GM18907 (cell line): ENCODE results near the gene IZUMO4.

Experiments
- ATAC-seq: cut with Tn5 transposase; IDR thresholded peaks from one replicate; pipeline ENCODE4 v1.9.1; 2021; ENCODE audit warnings: mild to moderate bottlenecking, moderate library complexity; ENCODE audit not compliant: unreplicated experiment

Gene IZUMO4

GRCh38 chr19:2058570-2059421 lies 37.9 kb upstream of the IZUMO4 start:
- no peak for ATAC-seq

- ATAC-seq, result no peak
These were observed 37.1 kb upstream of the IZUMO4 start for GRCh38 chr19:2059422-2060201.

GRCh38 chr19:2060884-2061494 lies 35.7 kb upstream of the IZUMO4 start:
- peak; percentile 27 for ATAC-seq

GRCh38 chr19:2061495-2062388 lies 35.0 kb upstream of the IZUMO4 start:
- peak; percentile 71 for ATAC-seq

GRCh38 chr19:2062389-2062729 lies 34.4 kb upstream of the IZUMO4 start:
- ATAC-seq, result no peak

- ATAC-seq, result no peak
These were observed 33.9 kb upstream of the IZUMO4 start for GRCh38 chr19:2062770-2063169.

- ATAC-seq, result no peak
These were observed 32.9 kb upstream of the IZUMO4 start for GRCh38 chr19:2063824-2064223.

- no peak for ATAC-seq
These were observed 32.3 kb upstream of the IZUMO4 start for GRCh38 chr19:2064395-2064787.

GRCh38 chr19:2064788-2065524 lies 31.8 kb upstream of the IZUMO4 start:
- ATAC-seq, result no peak

GRCh38 chr19:2070436-2070827 lies 26.3 kb upstream of the IZUMO4 start:
- no peak for ATAC-seq

GRCh38 chr19:2070986-2071673 lies 25.6 kb upstream of the IZUMO4 start:
- ATAC-seq, result no peak

GRCh38 chr19:2072757-2073551 lies 23.8 kb upstream of the IZUMO4 start:
- ATAC-seq, result no peak

GRCh38 chr19:2076526-2076944 lies 20.2 kb upstream of the IZUMO4 start:
- no peak for ATAC-seq

- ATAC-seq, result no peak
These were observed 19.3 kb upstream of the IZUMO4 start for GRCh38 chr19:2077398-2077797.

- ATAC-seq, result no peak
These were observed 18.7 kb upstream of the IZUMO4 start for GRCh38 chr19:2077833-2078619.

- ATAC-seq, result no peak
These were observed 17.4 kb upstream of the IZUMO4 start for GRCh38 chr19:2079076-2079864.

GRCh38 chr19:2079865-2080301 lies 16.8 kb upstream of the IZUMO4 start:
- no peak for ATAC-seq
